Loucy (cell line): ENCODE measurements around the gene SYNGR2.
A peak's percentile ranks its signal among the peaks of the same experiment; 100 is the strongest.

Experiments used
- H2AFZ ChIP-seq: fragments of 200-600 bp; sonication (generic); 2 replicates; pipeline ENCODE4 v1.6.0; 2016; ENCODE audit warnings: antibody characterized with exemption, mild to moderate bottlenecking, low read length, moderate library complexity
- H3F3A ChIP-seq: fragments of 200-600 bp; 2 replicates; pipeline ENCODE4 v1.6.0; 2016; ENCODE audit warnings: antibody characterized with exemption, low read depth, mild to moderate bottlenecking
- H3K27me3 ChIP-seq: fragments of 200-600 bp; sonication (generic); 2 replicates; pipeline ENCODE4 v1.6.1; 2014; ENCODE audit warnings: low read length, mild to moderate bottlenecking; ENCODE audit not compliant: insufficient read depth, poor library complexity, severe bottlenecking
- H3K36me3 ChIP-seq: fragments of 200-600 bp; sonication (generic); 2 replicates; pipeline ENCODE4 v1.6.1; 2016; ENCODE audit warnings: low read length; ENCODE audit not compliant: insufficient read depth
- H3K4me1 ChIP-seq: fragments of 200-600 bp; sonication (generic); 2 replicates; pipeline ENCODE4 v1.5.1; 2014; ENCODE audit warnings: low read length, mild to moderate bottlenecking; ENCODE audit not compliant: insufficient read depth, poor library complexity, severe bottlenecking
- H3K4me2 ChIP-seq: fragments of 200-600 bp; sonication (generic); 2 replicates; pipeline ENCODE4 v1.6.0; 2014; ENCODE audit warnings: antibody characterized with exemption, low read length, low read depth, mild to moderate bottlenecking; ENCODE audit not compliant: poor library complexity, severe bottlenecking
- H3K4me3 ChIP-seq: fragments of 200-600 bp; sonication (generic); 2 replicates; pipeline ENCODE4 v1.5.1; 2014; ENCODE audit warnings: low read length, mild to moderate bottlenecking, mixed read lengths; ENCODE audit not compliant: poor library complexity, severe bottlenecking
- H3K79me2 ChIP-seq: fragments of 200-600 bp; sonication (generic); 2 replicates; pipeline ENCODE4 v1.6.1; 2014; ENCODE audit warnings: low read length; ENCODE audit not compliant: insufficient read depth
- H3K9ac ChIP-seq: fragments of 200-600 bp; sonication (generic); 2 replicates; pipeline ENCODE4 v1.6.0; 2014; ENCODE audit warnings: mild to moderate bottlenecking, low read depth, low read length, moderate library complexity; ENCODE audit not compliant: poor library complexity, severe bottlenecking
- H3K9me2 ChIP-seq: fragments of 200-600 bp; sonication (generic); replicated peaks from 2 replicates; pipeline ENCODE4 v1.6.1; 2016; ENCODE audit warnings: low read depth, low read length, mixed read lengths
- H3K9me3 ChIP-seq: fragments of 200-600 bp; sonication (generic); 2 replicates; pipeline ENCODE4 v1.6.1; 2014; ENCODE audit warnings: mild to moderate bottlenecking, antibody characterized with exemption, low read length, low read depth; ENCODE audit not compliant: insufficient read depth
- H4K20me1 ChIP-seq: fragments of 200-600 bp; sonication (generic); 2 replicates; pipeline ENCODE4 v1.6.0; 2014; ENCODE audit warnings: antibody characterized with exemption, low read length, mild to moderate bottlenecking; ENCODE audit not compliant: insufficient read depth, poor library complexity, severe bottlenecking
- EZH2phosphoT487 ChIP-seq: fragments of 200-600 bp; IDR thresholded peaks from 2 replicates; pipeline ENCODE4 v1.6.1; 2018; ENCODE audit warnings: antibody characterized with exemption, mild to moderate bottlenecking, moderate library complexity, borderline replicate concordance
- TF ChIP-seq, protein P1 (sequence below): fragments of 200-600 bp; sonication (generic); conservative IDR thresholded peaks from 2 replicates; pipeline ENCODE4 v1.5.1; 2014; ENCODE audit warnings: mild to moderate bottlenecking, antibody characterized with exemption, low read length

The SYNGR2 gene

DNA sequence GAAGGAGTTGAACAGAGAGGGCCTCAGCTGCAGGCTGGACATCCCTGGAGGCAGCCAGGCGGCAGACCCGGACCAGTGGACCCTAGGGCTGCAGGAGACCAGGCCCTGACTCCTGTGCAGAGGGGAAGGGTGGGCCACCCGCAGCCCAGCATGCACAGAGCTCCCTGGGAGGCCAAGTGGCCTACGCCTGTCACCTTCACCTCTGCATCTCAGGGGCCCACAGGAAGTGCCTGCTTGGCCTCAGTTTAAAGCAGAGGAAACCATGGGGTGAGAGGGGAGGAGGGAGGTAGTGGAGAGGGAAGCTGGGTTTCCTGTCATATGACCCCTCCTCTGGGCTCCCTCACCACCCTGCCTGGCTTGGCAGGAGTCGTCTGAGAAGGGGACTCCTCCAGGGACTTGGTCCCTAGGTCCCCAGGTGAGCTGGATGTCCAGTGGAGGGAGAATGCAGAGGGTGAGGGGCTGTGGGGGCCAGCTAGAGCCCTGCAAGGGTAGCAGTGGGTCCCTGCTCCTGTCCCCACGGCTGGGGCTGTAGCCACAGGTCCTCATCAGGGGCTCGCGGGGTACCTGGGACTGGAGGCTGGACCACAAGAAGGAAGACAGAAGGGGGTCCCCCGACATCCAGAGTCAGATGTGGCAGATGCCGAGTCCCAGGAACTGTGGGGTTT is 37.8 kb upstream of the SYNGR2 start, which contains the start of gene TMC8:
TMC8 (plus strand) TSS at position 335 of the 665 bp plus-strand sequence. CDS start 818 bp downstream, outside the sequence.
- H3K4me1 ChIP-seq = peaks cover 53% of the 10 kb centered on the region
- peak within 1 kb of the TSS; percentile 91 for H3K4me3 ChIP-seq
- TF ChIP-seq, protein P1, sequence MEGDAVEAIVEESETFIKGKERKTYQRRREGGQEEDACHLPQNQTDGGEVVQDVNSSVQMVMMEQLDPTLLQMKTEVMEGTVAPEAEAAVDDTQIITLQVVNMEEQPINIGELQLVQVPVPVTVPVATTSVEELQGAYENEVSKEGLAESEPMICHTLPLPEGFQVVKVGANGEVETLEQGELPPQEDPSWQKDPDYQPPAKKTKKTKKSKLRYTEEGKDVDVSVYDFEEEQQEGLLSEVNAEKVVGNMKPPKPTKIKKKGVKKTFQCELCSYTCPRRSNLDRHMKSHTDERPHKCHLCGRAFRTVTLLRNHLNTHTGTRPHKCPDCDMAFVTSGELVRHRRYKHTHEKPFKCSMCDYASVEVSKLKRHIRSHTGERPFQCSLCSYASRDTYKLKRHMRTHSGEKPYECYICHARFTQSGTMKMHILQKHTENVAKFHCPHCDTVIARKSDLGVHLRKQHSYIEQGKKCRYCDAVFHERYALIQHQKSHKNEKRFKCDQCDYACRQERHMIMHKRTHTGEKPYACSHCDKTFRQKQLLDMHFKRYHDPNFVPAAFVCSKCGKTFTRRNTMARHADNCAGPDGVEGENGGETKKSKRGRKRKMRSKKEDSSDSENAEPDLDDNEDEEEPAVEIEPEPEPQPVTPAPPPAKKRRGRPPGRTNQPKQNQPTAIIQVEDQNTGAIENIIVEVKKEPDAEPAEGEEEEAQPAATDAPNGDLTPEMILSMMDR = no peak
- no peak for TF ChIP-seq EZH2phosphoT487
- no peaks in the 10 kb centered on the region for H3K9me2 ChIP-seq
- peak within 1 kb of the TSS; percentile 99 for H3K9ac ChIP-seq
- peaks cover 51% of the 10 kb centered on the region for H4K20me1 ChIP-seq
- peaks cover 8% of the 10 kb centered on the region for H3K27me3 ChIP-seq
- H3K4me2 ChIP-seq = peak within 1 kb of the TSS; percentile 81
- H3F3A ChIP-seq = peaks cover 13% of the 10 kb centered on the region; the same call in 1 of the 2 replicates
- no peak within 1 kb of the TSS for H2AFZ ChIP-seq
- H3K36me3 ChIP-seq = peaks cover 26% of the 10 kb centered on the region; the same call in 1 of the 2 replicates
- peaks cover 93% of the 10 kb centered on the region for H3K79me2 ChIP-seq
- no peaks in the 10 kb centered on the region for H3K9me3 ChIP-seq

DNA sequence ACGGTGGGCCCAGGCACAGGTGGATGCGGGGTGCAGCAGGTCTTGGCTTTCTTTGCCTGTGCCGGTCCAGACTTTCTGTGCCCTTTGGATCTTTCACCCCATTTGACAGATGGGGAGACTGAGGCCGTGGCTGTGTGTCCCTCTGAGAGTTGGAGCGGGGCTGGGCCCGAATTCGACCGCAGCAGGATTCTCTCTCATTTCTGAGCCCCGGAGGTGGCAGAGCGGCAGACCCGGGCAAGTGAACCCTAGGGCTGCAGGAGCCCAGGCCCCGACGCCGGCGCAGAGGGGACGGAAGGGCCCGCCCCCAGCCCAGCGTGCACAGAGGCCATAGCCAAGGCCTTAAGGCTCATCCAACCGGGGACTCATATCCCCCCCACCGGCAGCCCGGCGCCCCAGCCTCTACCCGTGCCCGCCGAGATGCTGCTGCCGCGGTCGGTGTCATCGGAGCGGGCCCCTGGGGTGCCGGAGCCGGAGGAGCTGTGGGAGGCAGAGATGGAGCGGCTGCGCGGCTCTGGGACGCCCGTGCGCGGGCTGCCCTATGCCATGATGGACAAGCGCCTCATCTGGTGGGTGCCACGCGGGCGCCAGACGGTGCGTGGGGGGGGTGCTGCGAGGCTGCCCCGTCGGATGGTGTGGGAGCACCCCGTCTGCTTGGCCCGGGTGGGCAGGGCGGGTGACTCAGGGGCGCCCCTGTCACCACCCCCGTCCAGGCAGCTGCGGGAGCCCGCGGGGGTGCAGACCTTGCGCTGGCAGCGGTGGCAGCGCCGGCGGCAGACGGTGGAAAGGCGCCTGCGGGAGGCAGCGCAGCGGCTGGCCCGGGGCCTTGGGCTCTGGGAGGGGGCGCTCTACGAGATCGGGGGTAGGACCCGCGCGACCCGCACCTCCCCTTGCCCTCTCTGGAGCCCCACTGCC is 37.0 kb upstream of the SYNGR2 start:
- Histone ChIP-seq H4K20me1 (peaks cover 52% of the 10 kb centered on the region), H2AFZ (no peak overlapping the region), H3K9me2 (no peaks in the 10 kb centered on the region), H3K9ac (peak overlapping the region; percentile 99), H3K36me3 (peaks cover 33% of the 10 kb centered on the region; the same call in 1 of the 2 replicates), H3K9me3 (no peaks in the 10 kb centered on the region), H3F3A (peaks cover 13% of the 10 kb centered on the region; the same call in 1 of the 2 replicates), H3K79me2 (peaks cover 91% of the 10 kb centered on the region), H3K4me1 (peaks cover 45% of the 10 kb centered on the region), H3K4me2 (peak overlapping the region; percentile 81), H3K27me3 (peaks cover 8% of the 10 kb centered on the region), H3K4me3 (peak overlapping the region; percentile 91)
- no peak for TF ChIP-seq EZH2phosphoT487
- TF ChIP-seq, protein P1 = no peak

DNA sequence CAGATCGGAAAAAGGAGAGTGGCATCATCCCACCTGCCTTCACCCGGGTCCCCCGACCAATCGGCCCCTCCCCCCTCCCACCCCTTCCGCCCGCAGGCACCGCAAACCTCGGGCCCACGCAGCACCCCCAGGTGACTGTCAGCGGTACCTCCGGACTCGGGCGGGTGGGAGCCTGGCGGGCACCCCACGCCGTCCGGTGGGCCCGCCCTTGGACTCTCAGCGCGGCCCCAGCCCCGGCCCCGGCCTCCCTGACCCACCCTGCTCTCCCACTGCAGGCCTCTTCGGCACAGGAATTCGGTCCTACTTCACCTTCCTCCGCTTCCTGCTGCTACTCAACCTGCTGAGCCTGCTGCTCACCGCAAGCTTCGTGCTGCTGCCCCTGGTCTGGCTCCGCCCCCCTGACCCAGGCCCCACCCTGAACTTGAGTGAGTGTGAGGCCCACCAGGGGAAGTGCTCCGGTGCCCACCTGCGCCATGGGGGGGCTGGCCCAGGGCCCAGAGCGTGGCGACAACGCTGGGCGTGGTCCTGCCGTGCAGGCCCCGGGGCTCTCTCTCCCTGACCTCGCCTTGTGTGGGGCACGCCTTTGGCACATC is 36.2 kb upstream of the SYNGR2 start:
- Histone ChIP-seq H3K9ac (peak overlapping the region; percentile 99), H3K4me3 (peak overlapping the region; percentile 91), H3K27me3 (peaks cover 8% of the 10 kb centered on the region), H3F3A (peaks cover 13% of the 10 kb centered on the region; the same call in 1 of the 2 replicates), H3K4me2 (peak overlapping the region; percentile 81), H3K9me2 (no peaks in the 10 kb centered on the region), H2AFZ (no peak overlapping the region), H4K20me1 (peaks cover 52% of the 10 kb centered on the region), H3K9me3 (no peaks in the 10 kb centered on the region), H3K36me3 (peaks cover 36% of the 10 kb centered on the region; the same call in 1 of the 2 replicates), H3K4me1 (peaks cover 38% of the 10 kb centered on the region), H3K79me2 (peaks cover 85% of the 10 kb centered on the region)
- no peak for TF ChIP-seq EZH2phosphoT487
- TF ChIP-seq, protein P1 = no peak
